Erythroblast (primary cell): ENCODE data around the gene KANSL1.
"Not testable (repeated sequence)": the region's sequence is repeated elsewhere in the genome, so short reads cannot be mapped to it uniquely, and the experiment has no call there.

Experiments
- DNase-seq, 2 experiments: peaks; one replicate each; lab custom pipeline; 2025; lab: John Stamatoyannopoulos, UW
- GATA1 ChIP-seq: IDR thresholded peaks from 2 replicates; pipeline ENCODE4 v1.6.1; 2011; ENCODE audit warnings: low read depth, mild to moderate bottlenecking, control low read depth, low read length, moderate library complexity
- POLR2A ChIP-seq: IDR thresholded peaks from 2 replicates; pipeline ENCODE4 v1.6.1; 2011; ENCODE audit warnings: mild to moderate bottlenecking, low read length

KANSL1 gene

GRCh38 chr17:46009681-46010596 lies 183.3 kb downstream of the KANSL1 start:
- DNase-seq, result no peak
- TF ChIP-seq POLR2A, result no peak
- no peak for TF ChIP-seq GATA1

GRCh38 chr17:46008591-46008990 lies 184.6 kb downstream of the KANSL1 start:
- TF ChIP-seq GATA1 (no peak), POLR2A (no peak)
- DNase-seq, result no peak

DNA sequence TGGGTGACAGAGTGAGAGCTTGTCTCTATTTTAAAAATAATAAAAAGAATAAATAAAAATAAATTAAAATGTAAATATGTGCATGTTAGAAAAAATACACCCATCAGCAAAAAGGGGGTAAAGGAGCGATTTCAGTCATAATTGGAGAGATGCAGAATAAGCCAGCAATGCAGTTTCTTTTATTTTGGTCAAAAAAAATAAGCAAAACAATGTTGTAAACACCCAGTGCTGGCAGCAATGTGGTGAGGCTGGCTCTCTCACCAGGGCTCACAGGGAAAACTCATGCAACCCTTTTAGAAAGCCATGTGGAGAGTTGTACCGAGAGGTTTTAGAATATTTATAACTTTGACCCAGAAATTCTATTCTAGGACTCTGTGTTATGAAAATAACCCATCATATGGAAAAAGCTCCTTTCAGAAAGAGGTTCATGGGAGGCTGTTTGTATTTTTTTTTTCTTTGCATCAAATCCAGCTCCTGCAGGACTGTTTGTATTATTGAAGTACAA lies 185.7 kb downstream of the KANSL1 start:
- no peak for DNase-seq
- TF ChIP-seq POLR2A (no peak), GATA1 (no peak)

- DNase-seq, result not testable (repeated sequence)
Observed at GRCh38 chr17:46006082-46006481, 187.1 kb downstream of the KANSL1 start.

- no peak for DNase-seq
- TF ChIP-seq GATA1 (no peak), POLR2A (no peak)
Observed at GRCh38 chr17:46003907-46004748, 189.1 kb downstream of the KANSL1 start.

GRCh38 chr17:46002973-46003316 lies 190.3 kb downstream of the KANSL1 start:
- DNase-seq, result no peak
- no peak for TF ChIP-seq POLR2A
- TF ChIP-seq GATA1, result no peak

- DNase-seq, result peak; percentile 56 to 79
- no peak for TF ChIP-seq GATA1
- TF ChIP-seq POLR2A, result no peak
Observed at GRCh38 chr17:46002311-46002972, 190.8 kb downstream of the KANSL1 start.

DNA sequence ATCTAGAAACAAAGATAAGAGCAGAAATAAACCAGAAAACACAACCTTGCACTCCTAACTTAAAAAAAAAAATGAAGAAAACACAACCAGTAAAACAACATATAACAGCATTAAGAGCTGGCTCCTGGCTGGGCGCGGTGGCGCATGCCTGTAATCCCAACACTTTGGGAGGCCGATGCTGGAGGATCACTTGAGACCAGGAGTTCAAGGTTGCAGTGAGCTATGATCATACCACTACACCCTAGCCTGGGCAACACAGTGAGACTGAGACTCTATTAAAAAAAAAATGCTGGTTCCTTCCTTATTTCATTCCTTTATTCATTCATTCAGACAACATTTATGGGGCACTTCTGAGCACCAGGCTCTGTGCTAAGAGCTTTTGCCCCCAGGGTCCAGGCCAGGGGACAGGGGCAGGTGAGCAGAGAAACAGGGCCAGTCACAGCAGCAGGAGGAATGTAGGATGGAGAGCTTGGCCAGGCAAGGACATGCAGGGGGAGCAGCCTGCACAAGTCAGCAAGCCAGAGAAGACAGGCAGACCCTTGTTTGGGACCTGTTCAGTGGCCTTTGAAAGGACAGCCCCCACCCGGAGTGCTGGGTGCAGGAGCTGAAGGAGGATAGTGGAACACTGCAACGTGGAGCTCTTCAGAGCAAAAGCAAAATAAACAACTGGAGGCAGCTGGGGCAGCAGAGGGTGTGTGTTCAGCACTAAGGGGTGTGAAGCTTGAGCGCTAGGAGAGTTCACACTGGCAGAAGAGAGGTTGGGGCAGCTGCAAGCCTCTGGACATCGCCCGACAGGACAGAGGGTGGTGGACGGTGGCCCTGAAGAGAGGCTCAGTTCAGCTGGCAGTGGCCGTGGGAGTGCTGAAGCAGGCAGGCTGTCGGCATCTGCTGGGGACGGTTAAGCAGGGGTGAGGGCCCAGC lies 191.6 kb downstream of the KANSL1 start:
- DNase-seq, result no peak
- no peak for TF ChIP-seq GATA1
- TF ChIP-seq POLR2A, result no peak

DNA sequence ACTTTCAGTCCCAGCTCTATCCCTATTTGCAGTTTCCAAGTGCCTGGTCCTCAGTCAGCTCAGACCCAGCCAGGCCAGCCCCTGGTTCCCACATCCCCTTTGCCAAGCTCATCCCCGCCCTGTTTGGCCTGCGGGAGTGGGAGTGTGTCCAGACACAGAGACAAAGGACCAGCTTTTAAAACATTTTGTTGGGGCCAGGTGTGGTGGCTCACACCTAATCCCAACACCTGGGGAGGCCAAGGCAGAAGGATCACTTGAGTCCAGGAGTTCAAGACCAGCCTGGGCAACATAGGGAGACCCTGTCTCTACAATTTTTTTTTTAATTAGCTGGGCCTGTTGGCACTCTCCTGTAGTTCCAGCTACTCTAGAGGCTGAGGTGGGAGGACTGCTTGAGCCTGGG lies 192.5 kb downstream of the KANSL1 start:
- TF ChIP-seq POLR2A, result no peak
- no peak for TF ChIP-seq GATA1

DNA sequence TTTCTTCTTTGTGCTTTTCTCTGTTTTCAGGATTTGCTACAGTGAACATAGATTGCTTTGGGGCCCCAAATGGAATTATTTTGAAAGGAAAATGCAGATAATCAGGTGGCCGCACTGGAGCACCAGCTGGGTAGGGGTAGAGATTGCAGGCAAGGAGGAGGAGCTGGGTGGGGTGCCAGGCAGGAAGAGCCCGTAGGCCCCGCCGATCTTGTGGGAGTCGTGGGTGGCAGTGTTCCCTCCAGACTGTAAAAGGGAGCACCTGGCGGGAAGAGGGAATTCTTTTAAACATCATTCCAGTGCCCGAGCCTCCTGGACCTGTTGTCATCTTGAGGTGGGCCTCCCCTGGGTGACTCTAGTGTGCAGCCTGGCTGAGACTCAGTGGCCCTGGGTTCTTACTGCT lies 192.9 kb downstream of the KANSL1 start:
- TF ChIP-seq POLR2A, result no peak
- TF ChIP-seq GATA1, result no peak

More for the DNA sequence above, 192.5 kb downstream of the KANSL1 start:
- no peak for DNase-seq

DNA sequence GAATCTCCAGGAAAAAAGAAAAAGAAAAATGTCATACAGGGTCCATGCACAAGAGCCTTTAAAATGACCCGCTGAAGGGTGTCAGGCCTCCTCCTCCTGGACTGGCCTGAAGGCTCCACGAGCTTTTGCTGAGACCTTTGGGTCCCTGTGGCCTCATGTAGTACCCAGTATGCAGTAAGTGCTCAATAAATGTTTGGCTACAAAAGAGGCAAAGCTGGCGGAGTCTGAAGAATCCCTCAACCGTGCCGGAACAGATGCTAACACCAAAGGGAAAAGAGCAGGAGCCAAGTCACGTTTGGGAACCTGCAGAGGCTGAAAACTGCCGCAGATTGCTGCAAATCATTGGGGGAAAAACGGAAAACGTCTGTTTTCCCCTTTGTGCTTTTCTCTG lies 193.3 kb downstream of the KANSL1 start:
- DNase-seq, result no peak

More for the DNA sequence above, 192.9 kb downstream of the KANSL1 start:
- DNase-seq, result no peak

GRCh38 chr17:45998987-45999899 lies 194.0 kb downstream of the KANSL1 start, which contains the start of gene STH:
Gene STH, plus strand, starts transcription at chr17:45999250. Its CDS starts 30 bp downstream, at chr17:45999280.
- DNase-seq, result no peak
- TF ChIP-seq GATA1, result no peak
- no peak for TF ChIP-seq POLR2A

More for the DNA sequence above, 193.3 kb downstream of the KANSL1 start:
- no peak for TF ChIP-seq GATA1
- TF ChIP-seq POLR2A, result no peak
